GM10847 (cell line): Measurements from ENCODE around the gene FAM187B.

ENCODE experiments used
- POLR2A ChIP-seq: IDR thresholded peaks from 2 replicates; pipeline ENCODE4 v1.6.1; 2011; ENCODE audit not compliant: insufficient read length; ENCODE audit errors: extremely low read depth

FAM187B gene

DNA sequence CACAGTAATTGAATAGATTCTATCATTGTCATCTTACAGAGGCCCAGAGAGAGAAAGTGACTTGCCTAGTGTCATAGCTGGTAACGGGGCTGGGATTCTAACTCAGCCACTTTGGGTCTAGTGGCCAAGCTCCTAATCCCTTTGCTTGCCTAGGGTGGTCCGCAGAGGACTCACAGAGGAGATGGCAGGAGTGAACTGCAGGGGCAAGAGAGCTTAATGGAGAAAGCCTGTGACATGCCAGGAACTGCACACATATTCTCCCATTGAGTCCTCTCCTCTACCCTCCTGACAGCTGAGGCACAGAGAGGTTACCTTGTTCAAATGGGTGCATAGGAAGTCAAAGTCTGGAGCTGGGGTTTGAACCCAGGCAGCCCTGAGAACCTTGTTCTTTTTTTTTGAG is 22.9 kb upstream of the FAM187B start:
- no peak for TF ChIP-seq POLR2A

DNA sequence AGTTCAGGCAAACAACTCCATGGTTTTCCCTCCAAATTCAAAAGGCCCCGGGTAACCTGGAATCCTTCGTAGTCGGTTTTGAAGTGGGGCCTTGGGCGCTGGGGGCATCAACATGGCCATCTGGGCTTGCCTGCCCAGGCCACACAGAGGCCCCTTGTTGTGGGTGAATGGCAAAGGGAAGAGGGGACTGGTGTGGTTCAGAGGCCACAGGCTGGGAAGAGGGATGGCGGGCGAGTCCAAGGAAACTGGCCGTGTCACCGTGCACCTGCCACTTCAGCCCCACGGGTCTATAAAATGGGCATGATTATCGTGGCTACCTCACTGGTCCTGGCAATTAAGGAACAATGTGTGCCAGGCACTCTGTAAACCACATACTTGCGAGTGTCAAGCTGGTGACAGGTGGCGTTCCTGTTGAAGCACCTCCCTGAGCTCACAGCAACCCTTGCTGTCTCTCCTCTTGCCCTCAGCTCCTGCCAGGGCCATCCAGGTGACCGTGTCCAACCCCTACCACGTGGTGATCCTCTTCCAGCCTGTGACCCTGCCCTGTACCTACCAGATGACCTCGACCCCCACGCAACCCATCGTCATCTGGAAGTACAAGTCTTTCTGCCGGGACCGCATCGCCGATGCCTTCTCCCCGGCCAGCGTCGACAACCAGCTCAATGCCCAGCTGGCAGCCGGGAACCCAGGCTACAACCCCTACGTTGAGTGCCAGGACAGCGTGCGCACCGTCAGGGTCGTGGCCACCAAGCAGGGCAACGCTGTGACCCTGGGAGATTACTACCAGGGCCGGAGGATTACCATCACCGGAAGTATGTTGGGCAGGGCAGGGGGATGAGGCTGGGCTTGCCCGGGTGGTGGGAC is 21.5 kb upstream of the FAM187B start:
- no peak for TF ChIP-seq POLR2A

DNA sequence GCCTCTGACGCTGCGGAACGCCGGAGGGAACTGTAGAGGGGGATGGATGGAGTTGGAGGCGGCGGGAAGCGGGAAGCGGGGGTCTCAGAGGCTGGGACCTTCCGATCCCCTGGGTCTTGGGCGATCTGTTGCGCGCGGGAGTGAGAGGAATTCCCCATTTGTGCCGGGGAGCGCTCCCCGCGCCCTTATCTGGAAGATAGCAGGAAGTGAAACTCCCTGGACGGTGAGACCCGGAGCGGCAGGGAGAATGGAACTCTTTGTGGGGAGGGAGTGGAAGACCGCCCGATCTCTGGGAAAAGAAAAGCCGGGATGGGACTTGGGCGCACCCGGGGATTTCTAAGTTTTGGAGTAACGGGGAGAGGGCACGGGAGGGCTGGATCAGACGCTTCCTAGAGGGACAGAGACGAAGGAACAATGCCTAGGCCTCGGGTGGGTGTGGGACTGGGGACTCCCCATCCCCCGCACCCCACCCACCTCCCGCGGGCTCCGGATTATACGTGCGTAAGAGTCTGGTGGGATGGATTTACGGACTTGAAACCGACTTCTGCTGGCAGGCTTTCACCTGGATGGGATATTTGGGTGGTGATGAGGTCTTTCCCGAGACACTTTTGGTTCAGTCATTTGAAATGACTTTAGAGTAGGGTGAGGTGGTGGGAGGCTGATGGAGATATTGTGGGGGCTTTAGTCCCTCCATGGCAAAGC is 20.8 kb upstream of the FAM187B start:
- no peak for TF ChIP-seq POLR2A

GRCh38 chr19:35248310-35249145 is 20.0 kb upstream of the FAM187B start, which contains the start of gene LSR:
Gene LSR, plus strand, starts transcription at chr19:35249002. Its CDS starts 21 bp downstream, at chr19:35249023.
- TF ChIP-seq POLR2A: peak; percentile 98

GRCh38 chr19:35247526-35248309 is 19.2 kb upstream of the FAM187B start:
- no peak for TF ChIP-seq POLR2A

DNA sequence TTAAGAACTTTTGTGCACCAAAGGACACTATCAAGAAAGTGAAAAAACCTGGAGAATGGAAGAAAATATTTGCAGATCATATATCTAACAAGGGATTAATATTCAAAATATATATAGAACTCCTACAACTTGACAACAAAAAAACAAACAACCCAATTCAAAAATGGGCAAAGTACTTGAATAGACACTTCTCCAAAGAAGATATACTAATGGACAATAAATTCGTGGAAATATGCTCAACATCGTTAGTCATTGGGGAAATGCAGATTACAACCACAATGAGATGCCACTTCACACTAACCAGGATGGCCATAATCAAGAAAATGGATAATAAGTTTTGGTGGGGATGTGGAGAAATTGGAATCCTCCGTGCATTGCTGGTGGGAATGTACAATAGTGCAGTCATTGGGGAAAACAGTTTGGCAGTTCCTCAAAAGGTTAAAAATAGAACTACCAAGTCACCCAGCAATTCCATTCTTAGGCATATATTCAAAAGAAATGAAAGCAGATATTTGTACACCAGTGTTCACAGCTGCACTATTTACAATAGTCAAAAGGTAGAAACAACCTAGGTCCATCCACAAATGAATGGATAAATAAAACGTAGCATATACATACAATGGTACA is 18.0 kb upstream of the FAM187B start:
- TF ChIP-seq POLR2A: no peak

DNA sequence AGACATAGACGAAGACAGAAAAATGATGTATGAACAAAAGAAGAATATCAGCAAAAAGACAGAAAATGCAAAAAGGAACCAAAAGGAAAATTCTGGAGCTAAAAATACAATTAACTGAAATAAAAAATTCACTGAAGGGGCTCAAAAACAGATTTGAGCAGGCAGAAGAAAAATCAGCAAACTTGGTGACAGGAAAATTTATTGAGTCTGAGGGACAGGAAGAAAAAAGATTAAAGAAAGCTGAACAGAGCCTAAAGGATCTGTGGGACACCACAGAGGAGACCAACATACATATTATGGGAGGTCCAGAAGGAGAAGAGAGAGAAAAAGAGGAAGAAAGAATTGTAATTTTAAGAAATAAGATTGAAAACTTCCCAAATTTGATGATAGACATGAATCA is 12.9 kb upstream of the FAM187B start:
- TF ChIP-seq POLR2A: no peak

DNA sequence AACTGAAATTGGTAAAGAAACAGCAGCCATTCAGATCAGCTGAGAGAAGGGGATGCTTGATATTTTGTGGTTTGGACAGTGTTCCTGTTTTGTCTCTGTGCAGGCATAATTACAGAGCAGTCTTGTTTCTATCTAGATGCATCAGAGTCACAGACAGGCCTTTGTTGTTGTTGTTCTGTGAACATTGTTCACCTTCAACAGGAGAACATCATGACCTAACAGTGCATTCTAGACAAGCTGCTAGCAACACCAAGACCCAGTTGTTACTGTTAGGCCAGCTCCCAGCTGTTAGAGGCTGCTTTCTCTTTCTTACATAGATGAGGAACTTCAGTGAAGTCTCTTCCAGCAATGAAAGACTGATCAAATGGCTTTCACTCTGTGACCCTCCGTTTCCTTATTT is 11.8 kb upstream of the FAM187B start:
- TF ChIP-seq POLR2A: no peak

DNA sequence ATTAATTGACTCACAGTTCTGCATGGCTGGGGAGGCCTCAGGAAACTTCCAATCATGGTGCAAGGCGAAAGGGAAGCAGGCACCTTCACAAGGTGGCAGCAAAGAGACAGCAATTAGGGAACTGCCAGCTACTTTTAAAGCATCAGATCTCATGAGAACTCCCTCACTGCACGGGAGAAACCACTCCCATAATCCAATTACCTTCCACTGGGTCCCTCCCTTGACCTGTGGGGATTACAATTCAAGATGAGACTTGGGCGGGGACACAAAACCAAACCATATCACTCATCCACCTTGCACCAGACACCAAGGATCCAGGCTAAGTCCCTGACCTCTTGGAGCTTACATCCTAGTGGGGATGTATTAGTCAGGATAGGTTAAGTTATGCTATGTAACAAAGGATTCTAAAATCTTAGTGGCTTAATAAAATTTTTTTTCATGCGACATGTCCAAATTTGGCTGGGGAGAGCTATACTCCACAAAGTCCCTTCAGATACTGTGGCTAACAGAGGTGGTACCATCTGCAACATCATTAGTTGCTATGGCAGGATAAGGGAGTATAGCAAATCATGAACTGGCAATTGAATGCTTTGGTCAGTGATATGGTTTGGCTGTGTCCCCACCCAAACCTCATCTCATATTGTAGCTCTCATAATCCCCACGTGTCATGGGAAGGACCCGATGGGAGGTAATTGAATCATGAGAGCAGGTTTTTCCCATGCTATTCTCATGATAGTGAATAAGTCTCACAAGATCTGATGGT is 8.3 kb upstream of the FAM187B start:
- TF ChIP-seq POLR2A: no peak

- no peak for TF ChIP-seq POLR2A
These were observed 4.4 kb upstream of the FAM187B start for GRCh38 chr19:35232912-35233311.

DNA sequence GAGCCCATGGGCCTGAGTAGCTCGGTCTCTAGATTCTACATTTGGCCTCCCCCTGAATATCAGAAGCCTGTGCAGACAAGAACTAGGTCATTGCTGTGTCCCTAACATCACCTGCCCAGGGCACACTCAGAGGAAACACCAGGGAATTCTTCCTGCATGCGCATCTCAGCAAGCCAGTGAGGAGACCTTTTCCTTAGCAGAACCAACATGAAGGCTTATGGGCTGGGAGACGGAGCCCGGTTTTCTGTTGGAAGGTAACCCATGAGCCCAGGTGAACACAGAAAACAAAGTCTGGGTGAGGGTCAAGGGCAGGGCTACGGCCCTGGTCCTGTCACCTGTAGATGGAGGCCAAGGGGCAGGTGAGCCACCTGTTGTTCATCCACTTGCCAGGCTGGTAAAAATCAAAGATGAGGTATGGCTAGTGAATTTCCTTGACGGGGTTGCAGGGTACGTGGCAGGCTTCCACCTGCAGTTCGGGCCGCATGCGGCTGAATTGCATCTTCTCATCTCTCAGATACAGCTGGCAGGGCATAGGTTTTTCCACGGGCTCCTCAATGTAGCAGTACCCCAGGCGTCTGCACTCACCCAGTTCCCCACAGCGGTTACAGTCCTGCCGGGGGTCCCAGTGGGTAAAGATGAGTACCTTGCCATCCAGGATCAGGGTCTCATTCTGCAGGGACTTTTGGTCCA is 3.6 kb upstream of the FAM187B start:
- no peak for TF ChIP-seq POLR2A

DNA sequence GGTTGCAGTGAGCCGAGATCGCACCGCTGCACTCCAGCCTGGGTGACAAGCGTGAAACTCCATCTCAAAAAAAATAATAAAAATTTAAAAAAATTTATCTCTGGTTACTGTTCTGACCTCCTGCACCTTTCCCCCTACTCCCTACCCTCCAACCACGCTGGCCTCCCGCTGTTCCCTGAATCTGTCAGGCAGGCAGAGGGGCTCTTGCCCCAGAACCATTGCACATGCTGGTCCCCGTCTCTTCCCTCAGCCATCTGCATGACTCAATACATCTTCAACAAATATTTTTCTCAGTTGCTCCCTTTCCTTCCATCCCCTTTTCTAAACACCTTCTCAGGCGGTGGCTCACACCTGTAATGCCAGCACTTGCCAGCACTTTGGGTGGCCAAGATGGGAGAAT is 1.1 kb upstream of the FAM187B start:
- no peak for TF ChIP-seq POLR2A

DNA sequence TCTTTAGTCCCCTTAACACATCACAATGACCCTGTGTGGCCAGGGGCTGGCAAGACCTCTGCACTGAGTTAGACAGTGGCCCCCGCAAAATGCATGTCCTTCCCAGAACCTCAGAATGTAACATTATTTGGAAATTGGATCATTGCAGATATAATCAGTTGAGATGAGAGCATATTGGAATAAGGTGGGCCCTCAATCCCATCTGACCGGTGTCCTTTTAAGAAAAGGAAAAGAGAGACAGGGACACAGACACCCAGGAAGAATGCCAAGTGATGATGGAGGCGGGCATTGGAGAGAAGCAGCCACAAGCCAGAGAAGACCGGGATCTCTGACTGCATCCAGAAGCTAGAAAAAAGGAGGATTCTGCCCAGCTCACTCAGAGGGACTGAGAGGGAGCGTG is 1.8 kb downstream of the FAM187B start:
- TF ChIP-seq POLR2A: no peak
